Skeletal muscle tissue (tissue), 4 donors: Measurements from ENCODE around the gene KNDC1. TPM values are rescaled to one million over a fixed set of nuclear protein-coding genes. Genes with fewer than 3 reads are reported as not detected.

ENCODE experiments used
- H3K27ac ChIP-seq: one replicate; pipeline ENCODE4 v1.7.0; 2013; ENCODE audit warnings: mild to moderate bottlenecking, low read depth, low read length, inconsistent platforms
- H3K27me3 ChIP-seq, 3 donors: one replicate each; pipeline ENCODE4 v1.7.0; 2013; ENCODE audit warnings: low read length in 3 of 3; ENCODE audit not compliant: control insufficient read depth in 3 of 3, insufficient read depth in 3 of 3
- H3K36me3 ChIP-seq, 3 donors: one replicate each; pipeline ENCODE4 v1.7.0; 2013; ENCODE audit warnings: low read length in 3 of 3; ENCODE audit not compliant: control insufficient read depth in 3 of 3, insufficient read depth in 3 of 3
- H3K4me1 ChIP-seq, 3 donors: one replicate each; pipeline ENCODE4 v1.7.0; 2013; ENCODE audit warnings: low read length in 3 of 3, mild to moderate bottlenecking in 3 of 3; ENCODE audit not compliant: control insufficient read depth in 3 of 3, insufficient read depth in 3 of 3
- H3K4me3 ChIP-seq, 3 donors: one replicate each; pipeline ENCODE4 v1.7.0; 2013; ENCODE audit warnings: low read length in 3 of 3
- H3K9ac ChIP-seq, 3 donors: one replicate each; pipeline ENCODE4 v1.7.0; 2013; ENCODE audit warnings: low read length in 3 of 3, mild to moderate bottlenecking in 3 of 3, moderate library complexity in 2 of 3, low read depth in 1 of 3
- H3K9me3 ChIP-seq, 3 donors: one replicate each; pipeline ENCODE4 v1.7.0; 2013; ENCODE audit warnings: low read length in 3 of 3; ENCODE audit not compliant: control insufficient read depth in 3 of 3
- total RNA-seq: library from RNA; depleted of rRNA; stranded (reverse); fragments of >200 nt; gene quantifications from one replicate; pipeline ENCODE4 v1.2.3, GENCODE V29; 2014
- donor health status: Osteomylitis.

The KNDC1 gene
- total RNA-seq, 1 donor from 2014 or later, result 0.52 TPM

GRCh38 chr10:133160826-133161471 lies 930 bp downstream of the KNDC1 start:
- Histone ChIP-seq H3K9ac (no peak overlapping the region), H3K27me3 (peaks cover 63 to 82% (median 68%) of the 10 kb centered on the region in 3 donors), H3K4me3 (peak overlapping the region in 2 of 3 donors; percentile 6 to 7), H3K36me3 (no peaks in the 10 kb centered on the region), H3K9me3 (no peaks in the 10 kb centered on the region), H3K27ac (no peak overlapping the region), H3K4me1 (peaks cover 8 to 24% (median 15%) of the 10 kb centered on the region in 3 donors)

- no peaks in the 10 kb centered on the region for H3K9me3 ChIP-seq
- peaks cover 8 to 24% (median 16%) of the 10 kb centered on the region in 3 donors for H3K4me1 ChIP-seq
- H3K36me3 ChIP-seq, result no peaks in the 10 kb centered on the region
- no peak overlapping the region for H3K4me3 ChIP-seq
- peaks cover 67 to 88% (median 73%) of the 10 kb centered on the region in 3 donors for H3K27me3 ChIP-seq
- no peak overlapping the region for H3K9ac ChIP-seq
- no peak overlapping the region for H3K27ac ChIP-seq
Measured at GRCh38 chr10:133161486-133162109, 1.6 kb downstream of the KNDC1 start.

- Histone ChIP-seq H3K9ac (no peak overlapping the region), H3K36me3 (no peaks in the 10 kb centered on the region), H3K9me3 (no peaks in the 10 kb centered on the region), H3K27me3 (peaks cover 74 to 92% (median 79%) of the 10 kb centered on the region in 3 donors), H3K4me3 (no peak overlapping the region), H3K27ac (no peak overlapping the region), H3K4me1 (peaks cover 8 to 24% (median 23%) of the 10 kb centered on the region in 3 donors)
Measured at GRCh38 chr10:133162178-133162909, 2.3 kb downstream of the KNDC1 start.

GRCh38 chr10:133162910-133163856 lies 3.2 kb downstream of the KNDC1 start:
- Histone ChIP-seq H3K4me3 (no peak overlapping the region), H3K4me1 (peaks cover 8 to 24% (median 23%) of the 10 kb centered on the region in 3 donors), H3K9ac (no peak overlapping the region), H3K27ac (no peak overlapping the region), H3K36me3 (no peaks in the 10 kb centered on the region), H3K9me3 (no peaks in the 10 kb centered on the region), H3K27me3 (peaks cover 77 to 91% (median 87%) of the 10 kb centered on the region in 3 donors)

- H3K4me1 ChIP-seq, result peaks cover 8 to 24% (median 23%) of the 10 kb centered on the region in 3 donors
- no peak overlapping the region for H3K4me3 ChIP-seq
- peaks cover 72 to 85% (median 84%) of the 10 kb centered on the region in 3 donors for H3K27me3 ChIP-seq
- no peaks in the 10 kb centered on the region for H3K36me3 ChIP-seq
- no peak overlapping the region for H3K27ac ChIP-seq
- no peaks in the 10 kb centered on the region for H3K9me3 ChIP-seq
- no peak overlapping the region for H3K9ac ChIP-seq
Measured at GRCh38 chr10:133163889-133164815, 4.1 kb downstream of the KNDC1 start.

- H3K9me3 ChIP-seq, result no peaks in the 10 kb centered on the region
- H3K4me1 ChIP-seq, result peaks cover 8 to 24% (median 23%) of the 10 kb centered on the region in 3 donors
- H3K27me3 ChIP-seq, result peaks cover 70 to 88% (median 86%) of the 10 kb centered on the region in 3 donors
- no peak overlapping the region for H3K9ac ChIP-seq
- no peak overlapping the region for H3K4me3 ChIP-seq
- no peaks in the 10 kb centered on the region for H3K36me3 ChIP-seq
- H3K27ac ChIP-seq, result no peak overlapping the region
Measured at GRCh38 chr10:133164816-133165555, 5.0 kb downstream of the KNDC1 start.

GRCh38 chr10:133165556-133166503 lies 5.8 kb downstream of the KNDC1 start:
- H3K4me1 ChIP-seq, result peaks cover 6 to 20% (median 20%) of the 10 kb centered on the region in 3 donors

GRCh38 chr10:133166504-133166827 lies 6.4 kb downstream of the KNDC1 start:
- Histone ChIP-seq H3K9me3 (no peaks in the 10 kb centered on the region), H3K9ac (no peak overlapping the region), H3K27me3 (peaks cover 61 to 78% (median 77%) of the 10 kb centered on the region in 3 donors), H3K36me3 (no peaks in the 10 kb centered on the region), H3K4me3 (no peak overlapping the region), H3K4me1 (peaks cover under 1 to 17% (median 15%) of the 10 kb centered on the region in 3 donors), H3K27ac (no peak overlapping the region)

More at GRCh38 chr10:133165556-133166503, 5.8 kb downstream of the KNDC1 start:
- Histone ChIP-seq H3K36me3 (no peaks in the 10 kb centered on the region), H3K9ac (no peak overlapping the region), H3K27ac (no peak overlapping the region), H3K4me3 (no peak overlapping the region), H3K9me3 (no peaks in the 10 kb centered on the region), H3K27me3 (peaks cover 67 to 84% (median 81%) of the 10 kb centered on the region in 3 donors)
